ENCODE measurements around the gene MAPKAPK2. TPM values are rescaled to one million over a fixed set of nuclear protein-coding genes. Genes with fewer than 3 reads are reported as not detected.

Gene MAPKAPK2
- total RNA-seq, 1 experiment from 2014 or later, result 51.1 TPM

DNA sequence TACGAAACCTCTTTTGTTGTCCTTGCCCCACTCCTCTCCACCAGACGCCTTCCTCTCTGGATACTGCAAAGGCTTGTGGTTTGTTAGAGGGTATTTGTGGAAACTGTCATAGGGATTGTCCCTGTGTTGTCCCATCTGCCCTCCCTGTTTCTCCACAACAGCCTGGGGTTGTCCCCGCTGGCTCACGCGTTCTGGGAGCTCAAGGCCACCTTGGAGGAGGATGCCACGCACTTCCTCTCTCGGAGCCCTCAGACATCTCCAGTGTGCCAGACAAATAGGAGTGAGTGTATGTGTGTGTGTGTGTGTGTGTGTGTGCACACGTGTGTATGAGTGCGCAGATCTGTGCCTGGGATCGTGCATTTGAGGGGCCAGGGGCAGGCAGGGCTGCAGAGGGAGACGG, 48.3 kb downstream of the MAPKAPK2 start (continued):
- TF ChIP-seq TCF7L2 (IDR thresholded peaks at IDR 0.05; ENCODE audit: borderline replicate concordance, extremely low read depth, insufficient read depth, insufficient read length) (no peak), CBX3 (IDR thresholded peaks at IDR 0.05; ENCODE audit: low read depth) (no peak), POLR2AphosphoS5 (IDR thresholded peaks at IDR 0.05; ENCODE audit: low read depth, low read length) (no peak), FOSL1 (IDR thresholded peaks at IDR 0.05; ENCODE audit: low read depth) (no peak), EZH2phosphoT487 (IDR thresholded peaks at IDR 0.05; ENCODE audit: borderline replicate concordance) (no peak)

GRCh38 chr1:206734499-206735142, 49.9 kb downstream of the MAPKAPK2 start:
- ChIA-PET RAD21 (ENCODE audit: low non-redundant PET in 1 of 2, low total read pairs in 2 of 2, uncharacterized antibody in 2 of 2, unreplicated experiment in 2 of 2) (interaction anchor here (0.8 to 2.1 kb wide), 5 partner anchors 175 to 247 kb away, joined by 3 to 6 read pairs (median 4); no protein-coding TSS in a partner anchor), CTCF (interaction anchor here (0.8 to 3.3 kb wide), 9 partner anchors 31 to 765 kb away, joined by 3 to 28 read pairs (median 4); no protein-coding TSS in a partner anchor), POLR2A (no interaction called here)
- no peak overlapping the region for H3K27ac ChIP-seq (ENCODE audit: low read depth, low read length)
- DNase-seq (ENCODE audit: low read depth, low spot score), result peak; percentile 12
- H3K4me2 ChIP-seq (ENCODE audit: low read length), result no peak overlapping the region
- H3K36me3 ChIP-seq (ENCODE audit: control insufficient read depth in 1 of 2, insufficient read depth in 2 of 2, low read length in 2 of 2), result peaks cover 2 to 4% of the 10 kb centered on the region in 2 experiments; a peak in 2 of 4 replicates
- H3K27me3 ChIP-seq (ENCODE audit: insufficient read depth, low read length), result no peaks in the 10 kb centered on the region
- H3K9me3 ChIP-seq (ENCODE audit: control insufficient read depth in 1 of 2, insufficient read depth in 1 of 2, low read depth in 1 of 2, low read length in 2 of 2), result no peaks in the 10 kb centered on the region
- no peak overlapping the region for H2AFZ ChIP-seq (ENCODE audit: low read depth, low read length, poor library complexity, severe bottlenecking)
- no peaks in the 10 kb centered on the region for H3K79me2 ChIP-seq (ENCODE audit: insufficient read depth, low read length)
- no TSS peak for BruUV-seq (replicated peaks)
- intact Hi-C loops (cut with micrococcal nuclease), result loop anchor here (1.0 kb wide), 1 partner anchor 248 kb away; no protein-coding TSS in a partner anchor
- H4K20me1 ChIP-seq (ENCODE audit: insufficient read depth), result no peaks in the 10 kb centered on the region
- ATAC-seq, result peak; percentile 74
- no peak overlapping the region for H3K9ac ChIP-seq (ENCODE audit: low read length)
- H3K4me3 ChIP-seq (replicated peaks in 1 of 2; ENCODE audit: low read depth in 1 of 2, low read length in 2 of 2), result no peak overlapping the region
- no peaks in the 10 kb centered on the region for H3K9me2 ChIP-seq (ENCODE audit: insufficient read depth)
- H3K4me1 ChIP-seq (ENCODE audit: control insufficient read depth in 1 of 2, insufficient read depth in 2 of 2, low read length in 2 of 2), result no peaks in the 10 kb centered on the region
- TF ChIP-seq CBX3 (IDR thresholded peaks at IDR 0.05; ENCODE audit: low read depth), result no peak
- no peak for TF ChIP-seq ATF3 (IDR thresholded peaks at IDR 0.05)
- no peak for TF ChIP-seq EZH2phosphoT487 (IDR thresholded peaks at IDR 0.05; ENCODE audit: borderline replicate concordance)
- TF ChIP-seq RAD21 (IDR thresholded peaks at IDR 0.05; ENCODE audit: low read depth), result peak; percentile 67
- no peak for TF ChIP-seq JUND (IDR thresholded peaks at IDR 0.05)
- no peak for TF ChIP-seq FOSL1 (IDR thresholded peaks at IDR 0.05; ENCODE audit: low read depth)
- TF ChIP-seq CTCF (IDR thresholded peaks at IDR 0.05 in 2 of 3, conservative IDR thresholded peaks at IDR 0.05 in 1 of 3; ENCODE audit: borderline replicate concordance in 1 of 3, insufficient read depth in 1 of 3, low read depth in 2 of 3, low read length in 2 of 3), result peak; percentile 55 to 78 (median 74)
- no peak for TF ChIP-seq POLR2A (IDR thresholded peaks at IDR 0.05; ENCODE audit: borderline replicate concordance, extremely low read depth, insufficient read depth, insufficient read length)
- TF ChIP-seq SRF (IDR thresholded peaks at IDR 0.05; ENCODE audit: low read depth), result no peak
- no peak for TF ChIP-seq SP1 (IDR thresholded peaks at IDR 0.05; ENCODE audit: low read depth)
- TF ChIP-seq TCF7L2 (IDR thresholded peaks at IDR 0.05; ENCODE audit: borderline replicate concordance, extremely low read depth, insufficient read depth, insufficient read length), result no peak
- TF ChIP-seq, protein P1, sequence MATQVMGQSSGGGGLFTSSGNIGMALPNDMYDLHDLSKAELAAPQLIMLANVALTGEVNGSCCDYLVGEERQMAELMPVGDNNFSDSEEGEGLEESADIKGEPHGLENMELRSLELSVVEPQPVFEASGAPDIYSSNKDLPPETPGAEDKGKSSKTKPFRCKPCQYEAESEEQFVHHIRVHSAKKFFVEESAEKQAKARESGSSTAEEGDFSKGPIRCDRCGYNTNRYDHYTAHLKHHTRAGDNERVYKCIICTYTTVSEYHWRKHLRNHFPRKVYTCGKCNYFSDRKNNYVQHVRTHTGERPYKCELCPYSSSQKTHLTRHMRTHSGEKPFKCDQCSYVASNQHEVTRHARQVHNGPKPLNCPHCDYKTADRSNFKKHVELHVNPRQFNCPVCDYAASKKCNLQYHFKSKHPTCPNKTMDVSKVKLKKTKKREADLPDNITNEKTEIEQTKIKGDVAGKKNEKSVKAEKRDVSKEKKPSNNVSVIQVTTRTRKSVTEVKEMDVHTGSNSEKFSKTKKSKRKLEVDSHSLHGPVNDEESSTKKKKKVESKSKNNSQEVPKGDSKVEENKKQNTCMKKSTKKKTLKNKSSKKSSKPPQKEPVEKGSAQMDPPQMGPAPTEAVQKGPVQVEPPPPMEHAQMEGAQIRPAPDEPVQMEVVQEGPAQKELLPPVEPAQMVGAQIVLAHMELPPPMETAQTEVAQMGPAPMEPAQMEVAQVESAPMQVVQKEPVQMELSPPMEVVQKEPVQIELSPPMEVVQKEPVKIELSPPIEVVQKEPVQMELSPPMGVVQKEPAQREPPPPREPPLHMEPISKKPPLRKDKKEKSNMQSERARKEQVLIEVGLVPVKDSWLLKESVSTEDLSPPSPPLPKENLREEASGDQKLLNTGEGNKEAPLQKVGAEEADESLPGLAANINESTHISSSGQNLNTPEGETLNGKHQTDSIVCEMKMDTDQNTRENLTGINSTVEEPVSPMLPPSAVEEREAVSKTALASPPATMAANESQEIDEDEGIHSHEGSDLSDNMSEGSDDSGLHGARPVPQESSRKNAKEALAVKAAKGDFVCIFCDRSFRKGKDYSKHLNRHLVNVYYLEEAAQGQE (IDR thresholded peaks at IDR 0.05; ENCODE audit: low read depth), result no peak
